ENCODE data around the gene PCDHGC3.

DNA sequence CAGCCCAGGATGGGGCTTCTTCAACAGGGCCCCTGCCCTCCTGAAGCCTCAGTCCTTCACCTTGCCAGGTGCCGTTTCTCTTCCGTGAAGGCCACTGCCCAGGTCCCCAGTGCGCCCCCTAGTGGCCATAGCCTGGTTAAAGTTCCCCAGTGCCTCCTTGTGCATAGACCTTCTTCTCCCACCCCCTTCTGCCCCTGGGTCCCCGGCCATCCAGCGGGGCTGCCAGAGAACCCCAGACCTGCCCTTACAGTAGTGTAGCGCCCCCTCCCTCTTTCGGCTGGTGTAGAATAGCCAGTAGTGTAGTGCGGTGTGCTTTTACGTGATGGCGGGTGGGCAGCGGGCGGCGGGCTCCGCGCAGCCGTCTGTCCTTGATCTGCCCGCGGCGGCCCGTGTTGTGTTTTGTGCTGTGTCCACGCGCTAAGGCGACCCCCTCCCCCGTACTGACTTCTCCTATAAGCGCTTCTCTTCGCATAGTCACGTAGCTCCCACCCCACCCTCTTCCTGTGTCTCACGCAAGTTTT, 36.7 kb downstream of the PCDHGC3 start:
- TF ChIP-seq POLR2A (IDR thresholded peaks at IDR 0.05) (no peak), CTCF (IDR thresholded peaks at IDR 0.05) (peak; percentile 80 to 96 (median 82))

All from testis (tissue), 2 donors.